Astrocyte of the cerebellum (primary cell): Measurements from ENCODE around the gene UBR3.

Experiments
- DNase-seq: peaks from one replicate; pipeline ENCODE4 v3.0.0-alpha.2; 2011; ENCODE audit warnings: low read depth
- H3K4me3 ChIP-seq: 2 replicates; pipeline ENCODE4 v1.5.1; 2011; ENCODE audit warnings: mild to moderate bottlenecking, low read depth, low read length, moderate library complexity
- CTCF ChIP-seq: IDR thresholded peaks from 2 replicates; pipeline ENCODE4 v1.5.1; 2012; ENCODE audit warnings: low read length, low read depth, moderate library complexity, mild to moderate bottlenecking; ENCODE audit errors: missing control alignments
- in situ Hi-C: cut with HindIII; loops from 2 replicates; pipeline ENCODE4 v1.10.0; 2017; ENCODE audit warnings: low sequenced_read_pairs

Gene UBR3

DNA sequence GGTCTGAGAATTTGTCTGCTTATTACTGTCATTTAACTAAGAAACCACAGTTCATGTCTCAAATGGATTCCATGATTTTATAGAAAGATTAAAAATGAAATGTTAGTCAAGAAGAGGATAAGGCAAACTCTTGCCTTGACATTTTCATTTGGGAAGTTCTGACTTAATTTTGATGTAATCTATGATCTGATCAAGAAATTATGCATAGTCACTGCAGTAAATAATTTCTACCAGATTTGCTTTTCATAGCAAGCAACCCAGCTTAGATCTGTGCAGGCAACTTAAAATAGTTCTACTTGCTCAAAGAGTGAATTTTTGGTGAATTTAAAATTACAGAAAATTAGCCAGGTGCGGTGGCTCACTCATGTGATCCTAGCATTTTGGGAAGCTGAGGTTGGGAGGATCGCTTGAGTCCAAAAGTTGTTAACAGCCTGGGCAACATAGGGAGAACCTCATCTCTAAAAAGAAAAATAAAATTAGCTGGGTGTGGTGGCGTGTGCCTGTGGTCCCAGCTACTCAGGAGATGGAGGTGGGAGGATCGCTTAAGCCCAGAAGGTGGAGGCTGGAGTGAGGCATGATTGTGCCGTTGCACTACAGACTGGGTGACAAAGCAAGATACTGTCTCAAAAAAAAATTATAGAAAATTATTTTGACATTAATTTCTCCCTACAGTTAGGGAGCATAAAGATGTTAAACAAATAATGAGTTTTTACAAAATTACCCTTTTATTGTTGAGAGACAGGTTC is 192.0 kb downstream of the UBR3 start:
- in situ Hi-C loops: no loop called here
- H3K4me3 ChIP-seq: no peak overlapping the region
- no peak for TF ChIP-seq CTCF
- DNase-seq: no peak

DNA sequence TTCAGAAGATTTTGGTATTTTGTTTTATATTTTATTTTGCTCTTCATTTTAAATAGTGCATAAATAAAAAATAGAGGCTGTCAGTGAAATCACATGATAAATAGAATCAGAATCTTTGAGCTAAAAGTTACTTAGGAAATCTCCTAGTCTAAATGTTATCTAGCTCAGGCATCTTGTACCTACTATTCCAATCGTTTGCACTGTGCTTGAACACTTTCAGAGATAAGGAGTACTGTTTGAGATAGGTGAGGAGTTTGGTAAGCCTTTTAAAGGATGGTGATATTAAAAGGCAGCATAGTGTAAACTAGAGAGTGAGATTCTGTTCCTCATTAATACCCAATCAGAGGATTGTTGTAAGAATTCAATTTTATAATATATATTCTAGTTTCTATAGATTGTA is 193.5 kb downstream of the UBR3 start:
- TF ChIP-seq CTCF: no peak
- in situ Hi-C loops: no loop called here
- no peak overlapping the region for H3K4me3 ChIP-seq
- DNase-seq: no peak

DNA sequence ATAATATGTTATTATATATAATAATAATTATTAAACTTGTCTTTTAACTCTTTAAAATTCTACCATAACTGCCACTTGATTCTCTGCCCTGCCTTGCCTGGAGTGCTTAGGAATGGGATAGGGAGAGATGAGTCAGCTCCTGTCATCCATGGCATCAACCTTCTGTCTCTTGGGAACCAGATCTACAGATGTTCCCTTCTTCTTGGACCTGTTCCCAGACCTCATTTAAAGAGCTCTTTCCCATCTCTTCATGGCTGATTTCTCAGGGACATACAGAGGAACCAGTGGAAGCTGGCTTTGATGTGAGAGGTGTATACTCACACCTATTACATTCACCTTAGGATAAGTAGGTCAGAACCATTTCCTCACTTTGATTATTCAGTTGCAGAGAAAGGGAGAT is 195.4 kb downstream of the UBR3 start:
- peak; percentile 9 for DNase-seq
- in situ Hi-C loops: no loop called here
- TF ChIP-seq CTCF: no peak
- H3K4me3 ChIP-seq: no peak overlapping the region

GRCh38 chr2:170024721-170025120 is 197.5 kb downstream of the UBR3 start:
- DNase-seq: no peak
- TF ChIP-seq CTCF: no peak
- no peak overlapping the region for H3K4me3 ChIP-seq
- in situ Hi-C loops: no loop called here

DNA sequence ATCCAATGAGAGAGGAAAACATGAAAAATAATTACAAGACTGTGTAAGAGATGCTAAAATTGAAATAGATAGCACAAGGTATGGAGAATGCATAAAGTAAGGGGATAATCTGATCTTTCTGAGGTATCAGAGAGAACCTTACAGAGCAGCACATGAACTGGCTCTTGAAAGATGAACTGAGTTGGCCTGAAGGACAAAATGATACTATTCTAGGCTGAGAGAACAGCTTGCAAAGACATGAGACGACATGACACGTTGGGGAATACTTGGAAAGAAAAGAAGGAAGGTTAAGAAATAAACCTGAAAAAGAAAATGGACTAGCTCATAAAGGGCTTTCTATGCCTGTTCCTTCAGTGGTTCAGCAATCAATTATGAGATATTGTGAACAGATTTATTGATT is 198.0 kb downstream of the UBR3 start:
- H3K4me3 ChIP-seq: no peak overlapping the region
- DNase-seq: no peak
- TF ChIP-seq CTCF: no peak
- in situ Hi-C loops: no loop called here

DNA sequence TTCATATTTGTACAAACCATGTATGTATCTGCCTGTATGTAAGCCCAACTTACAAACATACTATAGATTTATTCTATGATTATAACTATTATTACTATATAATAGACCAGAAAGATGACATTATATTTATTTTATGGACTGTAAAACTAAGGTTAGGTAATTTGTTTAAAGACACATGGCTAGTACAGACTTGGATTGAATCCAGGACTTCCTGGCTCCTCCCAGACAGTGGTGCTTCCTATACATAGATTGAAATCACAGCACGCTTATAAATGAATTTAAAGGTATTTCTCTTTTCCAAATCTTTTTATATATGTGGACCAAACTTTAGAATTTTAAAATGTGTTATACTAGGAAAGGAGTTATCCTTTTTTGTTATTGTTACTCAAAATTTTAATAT is 199.1 kb downstream of the UBR3 start:
- no peak overlapping the region for H3K4me3 ChIP-seq
- in situ Hi-C loops: no loop called here
- no peak for DNase-seq
- no peak for TF ChIP-seq CTCF
